Daoy (cell line): ENCODE data around the gene LRRN3. TPM values are rescaled to one million over a fixed set of nuclear protein-coding genes. Genes with fewer than 3 reads are reported as not detected.
"Not testable (repeated sequence)": the region's sequence is repeated elsewhere in the genome, so short reads cannot be mapped to it uniquely, and the experiment has no call there.

Experiments
- DNase-seq: peaks from one replicate; pipeline ENCODE4 v3.0.0-alpha.2; 2015; ENCODE audit warnings: low read depth
- total RNA-seq: library from RNA; depleted of rRNA; stranded (reverse); fragments of >200 nt; shearing (Covaris generic); gene quantifications from 2 replicates; pipeline ENCODE4 v1.2.3, GENCODE V29; 2014; rRNA removed

LRRN3 gene
- total RNA-seq: 20.0 and 26.1 TPM in 2 replicates

DNA sequence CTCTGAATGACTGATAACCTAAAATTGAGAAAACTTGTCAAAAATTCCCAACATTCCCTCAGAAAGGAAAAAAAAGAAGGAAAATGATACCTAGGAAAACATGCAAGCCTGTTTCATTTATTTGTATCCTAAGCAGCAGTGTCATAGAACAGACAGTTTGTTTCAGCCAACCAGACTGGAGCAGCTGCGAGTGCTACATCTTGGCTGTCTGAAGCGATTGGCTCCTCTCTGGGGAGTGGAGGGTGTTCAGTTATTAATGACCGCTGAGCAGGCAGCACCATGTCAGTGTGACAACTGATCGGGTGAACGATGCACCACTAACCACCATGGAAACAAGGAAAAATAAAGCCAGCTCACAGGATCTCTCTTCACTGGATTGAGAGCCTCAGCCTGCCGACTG, at the start of gene LRRN3:
TSS of gene LRRN3 (plus strand) at position 282 of the 400 bp plus-strand sequence. CDS start 31,646 bp downstream, outside the sequence.
- DNase-seq: peak; percentile 88

DNA sequence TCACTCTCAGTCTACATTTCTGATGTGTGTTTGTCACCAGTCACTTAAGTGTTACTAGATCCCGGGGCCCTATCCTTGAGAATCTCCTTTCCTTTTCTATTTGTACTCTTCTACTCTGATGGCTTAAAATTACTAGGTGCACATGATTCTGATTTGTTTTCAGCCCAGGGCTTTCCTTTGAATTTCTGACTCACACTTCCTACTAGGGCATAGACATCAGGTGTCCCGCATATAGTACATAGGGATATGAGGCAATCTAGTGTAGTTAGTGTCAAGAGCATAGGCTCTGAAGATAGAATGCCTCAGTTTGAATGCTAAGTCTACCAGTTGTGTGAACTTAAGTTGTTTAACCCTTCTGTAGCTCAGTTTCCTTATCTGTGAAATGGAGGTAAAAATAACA, 49.4 kb upstream of the LRRN3 start:
- no peak for DNase-seq

GRCh38 chr7:111042842-111043241, 48.1 kb upstream of the LRRN3 start:
- no peak for DNase-seq

GRCh38 chr7:111043561-111043960, 47.4 kb upstream of the LRRN3 start:
- DNase-seq: no peak

DNA sequence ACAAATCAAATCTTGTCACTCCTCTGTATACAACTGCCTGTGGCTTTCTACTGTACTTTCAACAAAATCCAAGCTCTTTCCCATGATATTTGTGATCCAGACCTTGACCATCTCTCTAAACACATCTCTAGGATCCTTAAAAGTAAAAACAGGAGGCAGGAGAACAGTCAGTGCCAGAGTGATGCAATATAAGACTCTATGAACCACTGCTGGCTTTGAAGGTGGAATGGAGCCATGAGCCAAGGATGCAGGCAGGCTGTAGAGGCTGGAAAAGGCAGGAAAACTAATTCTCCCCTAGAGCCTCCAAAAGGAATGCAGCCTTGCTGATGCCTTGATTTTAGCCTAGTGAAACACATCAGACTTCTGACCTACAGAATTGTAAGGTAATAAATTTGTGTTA, 45.5 kb upstream of the LRRN3 start:
- no peak for DNase-seq

DNA sequence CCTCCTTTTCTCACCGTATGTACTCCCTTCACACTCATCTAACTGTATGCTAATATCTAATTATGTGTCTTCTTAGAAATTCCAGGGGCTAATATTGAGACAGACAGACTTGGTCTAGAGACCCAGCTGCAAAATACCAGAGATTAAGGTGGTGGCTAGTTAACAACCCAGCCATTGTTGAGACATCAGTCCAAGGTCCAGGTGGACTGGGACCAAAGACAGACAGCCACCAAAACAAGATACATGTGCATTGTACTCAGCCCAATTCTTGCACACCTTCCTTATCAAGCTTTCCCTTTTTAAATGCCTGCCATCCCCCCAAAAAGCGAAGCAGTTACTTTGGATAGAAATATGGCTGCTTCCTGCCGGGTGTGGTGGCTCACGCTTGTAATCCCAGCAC, 43.3 kb upstream of the LRRN3 start:
- no peak for DNase-seq

GRCh38 chr7:111049971-111050680, 40.8 kb upstream of the LRRN3 start:
- DNase-seq: no peak

DNA sequence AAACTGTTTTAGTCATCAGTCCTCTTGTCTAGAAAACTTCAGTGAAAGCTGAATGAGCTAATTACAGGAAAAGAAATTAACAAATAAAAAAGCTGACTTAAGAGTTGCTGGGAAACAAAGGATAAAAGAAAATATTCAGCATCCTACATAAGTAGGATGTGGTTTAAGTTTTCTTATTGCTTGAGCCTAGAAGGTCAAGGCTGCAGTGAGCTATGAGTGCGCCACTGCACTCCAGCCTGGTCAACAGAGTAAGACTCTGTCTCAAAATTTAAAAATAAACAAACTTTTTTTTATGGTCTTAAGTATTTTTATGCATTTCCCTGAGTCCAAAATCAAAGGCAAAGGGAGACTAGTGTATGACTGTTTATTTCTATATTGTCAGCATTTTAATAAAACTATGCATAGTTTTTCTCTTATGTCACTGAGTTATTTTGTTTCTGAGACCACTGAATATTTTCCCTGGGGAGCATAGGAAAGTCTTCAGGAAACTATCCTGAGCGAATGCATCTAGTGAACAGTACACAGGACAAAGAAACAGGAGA, 40.0 kb upstream of the LRRN3 start:
- no peak for DNase-seq

GRCh38 chr7:111051832-111052231, 39.1 kb upstream of the LRRN3 start:
- no peak for DNase-seq

DNA sequence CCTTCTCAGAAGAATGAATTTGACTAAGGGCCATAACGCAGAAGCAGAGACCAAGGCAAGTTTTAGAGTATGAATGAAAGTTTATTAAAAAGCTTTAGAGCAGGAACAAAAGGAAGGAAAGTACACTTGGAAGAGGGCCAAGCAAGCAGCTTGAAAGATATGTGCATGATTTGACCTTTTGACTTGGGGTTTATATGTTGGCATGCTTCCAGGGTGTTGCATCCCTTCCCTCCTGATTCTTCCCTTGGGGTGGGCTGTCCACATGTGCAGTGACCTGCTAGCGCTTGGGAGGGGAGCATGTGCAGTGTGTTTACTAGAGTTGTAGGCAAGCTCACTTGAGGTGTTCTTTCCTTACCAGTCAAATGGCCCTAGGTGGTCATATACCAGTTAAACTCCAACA, 37.9 kb upstream of the LRRN3 start:
- no peak for DNase-seq

GRCh38 chr7:111056371-111056770, 34.6 kb upstream of the LRRN3 start:
- no peak for DNase-seq

DNA sequence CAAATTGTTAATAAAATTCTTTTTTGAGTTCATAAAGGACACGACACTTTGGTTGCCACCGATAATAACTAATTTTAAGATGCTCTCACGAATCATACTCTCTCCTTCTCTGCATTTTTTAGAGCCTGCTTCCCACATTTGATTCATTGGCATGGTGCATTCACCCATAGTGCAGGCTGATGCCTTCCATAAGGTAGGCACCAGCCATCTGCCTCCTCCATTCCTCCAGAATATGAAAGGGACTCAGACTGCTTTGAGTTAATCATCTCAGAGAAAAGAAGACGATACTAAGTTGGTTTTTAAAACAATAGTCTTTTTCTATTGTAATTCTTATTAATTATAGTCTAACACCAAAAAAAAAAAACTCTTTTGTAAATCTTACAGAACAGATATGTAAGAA, 33.9 kb upstream of the LRRN3 start:
- DNase-seq: no peak

DNA sequence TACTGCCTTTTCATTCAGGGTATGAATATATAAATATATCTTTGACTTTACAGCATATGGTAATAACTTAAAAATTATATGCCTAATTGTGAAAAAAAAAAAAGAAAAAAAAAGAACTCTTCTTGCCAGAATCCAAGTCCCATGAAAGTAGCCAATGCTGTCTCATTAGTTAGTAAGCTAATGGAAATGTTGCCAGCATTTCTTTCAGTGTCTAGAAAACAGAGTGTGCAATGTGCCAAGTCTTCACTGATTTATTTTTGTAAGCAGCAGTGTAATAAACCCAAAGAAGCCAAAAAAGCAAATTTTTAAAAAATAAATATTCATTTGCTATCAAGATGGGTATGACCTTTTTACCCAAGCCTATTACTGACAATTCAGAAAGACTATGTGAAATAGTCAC, 31.1 kb upstream of the LRRN3 start:
- DNase-seq: no peak

DNA sequence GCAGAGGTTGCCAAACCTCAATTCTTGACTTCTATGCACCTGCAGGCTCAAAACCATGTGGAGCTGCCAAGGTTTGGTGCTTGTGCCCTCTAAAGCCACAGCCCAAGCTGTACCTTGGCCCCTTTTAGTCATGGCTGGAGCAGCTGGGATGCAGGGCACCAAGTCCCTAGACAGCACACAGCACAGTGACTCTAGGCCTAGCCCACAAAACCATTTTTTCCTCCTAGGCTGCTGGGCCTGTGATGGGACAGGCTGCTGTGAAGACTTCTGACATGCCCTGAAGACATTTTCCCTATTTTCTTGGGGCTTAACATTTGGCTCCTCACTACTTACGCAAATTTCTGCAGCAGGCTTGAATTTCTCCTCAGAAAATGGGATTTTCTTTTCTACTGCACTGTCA, 27.8 kb upstream of the LRRN3 start:
- no peak for DNase-seq

DNA sequence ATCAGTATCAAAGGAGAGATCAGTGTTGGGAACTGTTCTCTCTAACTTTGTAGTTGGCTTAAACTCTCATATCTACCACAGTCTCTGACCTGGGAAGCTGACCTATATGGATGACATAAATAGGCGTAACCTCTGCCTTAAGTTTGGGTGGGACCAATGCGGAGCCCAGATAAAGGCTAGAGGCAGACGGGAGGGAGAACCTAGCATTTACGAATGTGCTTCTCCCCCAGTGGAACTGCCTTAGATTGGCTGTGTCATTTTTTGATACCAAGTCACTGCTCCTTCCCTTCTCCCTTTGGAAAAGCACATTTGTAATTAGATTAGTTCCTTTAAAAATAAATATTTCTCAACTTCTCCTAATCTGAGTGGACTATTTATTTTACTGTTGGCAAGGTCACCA, 23.7 kb upstream of the LRRN3 start:
- no peak for DNase-seq

DNA sequence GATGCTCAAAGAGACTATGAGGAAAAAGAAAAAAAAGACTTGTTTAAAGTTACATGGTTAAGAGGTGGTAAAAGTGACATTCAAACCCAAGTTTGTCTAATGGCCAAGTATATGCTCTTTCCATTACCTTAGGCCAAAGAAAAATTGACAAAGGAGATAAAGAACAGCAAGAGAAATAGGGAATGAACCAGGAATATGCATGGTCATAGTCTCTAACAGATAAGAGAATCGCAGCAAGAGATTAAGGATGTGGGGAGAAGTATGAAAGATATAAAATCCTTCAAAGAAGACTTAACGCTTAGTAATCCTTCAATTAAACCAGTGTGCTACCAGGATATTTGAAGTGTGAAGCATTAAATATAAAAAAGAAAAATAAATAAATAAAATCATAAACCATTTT, 23.2 kb upstream of the LRRN3 start:
- no peak for DNase-seq

GRCh38 chr7:111068618-111069017, 22.3 kb upstream of the LRRN3 start:
- DNase-seq: no peak

DNA sequence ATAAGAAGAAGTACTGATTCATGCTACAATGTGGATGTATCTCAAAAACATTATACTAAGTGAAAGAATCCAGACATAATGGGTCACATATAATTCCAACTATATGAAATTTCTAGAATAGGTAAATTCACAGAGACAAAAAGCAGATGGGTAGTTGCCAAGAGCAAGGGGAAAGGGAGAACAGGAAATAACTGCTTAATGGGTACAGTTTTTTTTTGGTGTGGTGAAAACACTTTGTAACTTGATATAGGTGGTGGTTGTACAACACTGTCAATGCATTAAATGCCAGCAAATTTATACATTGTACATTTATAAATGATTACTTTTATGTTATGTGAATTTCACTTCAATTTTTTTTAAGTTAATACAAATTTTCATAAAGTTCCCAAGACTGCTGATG, 19.4 kb upstream of the LRRN3 start:
- DNase-seq: no peak

DNA sequence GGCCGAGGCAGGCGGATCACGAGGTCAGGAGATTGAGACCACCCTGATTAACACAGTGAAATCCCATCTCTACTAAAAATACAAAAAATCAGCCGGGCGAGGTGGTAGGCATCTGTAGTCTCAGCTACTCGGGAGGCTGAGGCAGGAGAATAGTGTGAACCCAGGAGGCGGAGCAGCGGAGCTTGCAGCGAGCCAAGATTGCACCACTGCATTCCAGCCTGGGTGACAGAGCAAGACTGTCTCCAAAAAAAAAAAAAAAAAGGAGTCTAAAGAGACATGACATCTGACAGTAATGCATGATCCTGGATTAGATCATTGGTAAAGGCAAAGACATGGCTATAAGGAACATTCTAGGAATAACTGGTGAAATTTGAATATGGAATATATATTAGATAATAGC, 18.3 kb upstream of the LRRN3 start:
- DNase-seq: not testable (repeated sequence)

- DNase-seq: no peak
Observed at GRCh38 chr7:111074071-111074747, 16.7 kb upstream of the LRRN3 start.

GRCh38 chr7:111074748-111075146, 16.2 kb upstream of the LRRN3 start:
- no peak for DNase-seq

- DNase-seq: no peak
Observed at GRCh38 chr7:111075498-111075897, 15.4 kb upstream of the LRRN3 start.

GRCh38 chr7:111076205-111076604, 14.7 kb upstream of the LRRN3 start:
- DNase-seq: peak; percentile 87
